Neutrophil (primary cell): ENCODE data around the gene FAM83D.

Experiments
- H3K27ac ChIP-seq: fragments of 200-600 bp; sonication (generic); 2 replicates; pipeline ENCODE4 v1.5.1; 2016; ENCODE audit warnings: mild to moderate bottlenecking, moderate library complexity
- H3K27me3 ChIP-seq: fragments of 200-600 bp; sonication (generic); 2 replicates; pipeline ENCODE4 v1.6.0; 2016; ENCODE audit warnings: mild to moderate bottlenecking
- H3K36me3 ChIP-seq: fragments of 200-600 bp; sonication (generic); 2 replicates; pipeline ENCODE4 v1.5.1; 2017
- H3K4me1 ChIP-seq, 2 experiments: fragments of 200-600 bp in 1 of 2; sonication (generic) in 1 of 2; 1 replicate in 1 of 2; 2 replicates in 1 of 2; pipeline versions ENCODE4 v1.5.1 to v1.6.1; 2013 to 2016; ENCODE audit warnings: low read depth in 1 of 2, low read length in 1 of 2, mild to moderate bottlenecking in 1 of 2, moderate library complexity in 1 of 2; ENCODE audit not compliant: control insufficient read depth in 1 of 2, insufficient read depth in 1 of 2
- H3K4me3 ChIP-seq, 2 experiments: fragments of 200-600 bp in 1 of 2; sonication (generic) in 1 of 2; 1 replicate in 1 of 2; 2 replicates in 1 of 2; pipeline ENCODE4 v1.5.1; 2013 to 2016; ENCODE audit warnings: low read depth in 1 of 2, low read length in 1 of 2, mild to moderate bottlenecking in 1 of 2, moderate library complexity in 1 of 2
- H3K9me3 ChIP-seq: fragments of 200-600 bp; sonication (generic); 2 replicates; pipeline ENCODE4 v1.5.1; 2016
- TF ChIP-seq, protein P1 (sequence below): fragments of 200-600 bp; sonication (generic); IDR thresholded peaks from 2 replicates; pipeline ENCODE4 v1.5.1; 2016; ENCODE audit warnings: antibody characterized with exemption

FAM83D gene

DNA sequence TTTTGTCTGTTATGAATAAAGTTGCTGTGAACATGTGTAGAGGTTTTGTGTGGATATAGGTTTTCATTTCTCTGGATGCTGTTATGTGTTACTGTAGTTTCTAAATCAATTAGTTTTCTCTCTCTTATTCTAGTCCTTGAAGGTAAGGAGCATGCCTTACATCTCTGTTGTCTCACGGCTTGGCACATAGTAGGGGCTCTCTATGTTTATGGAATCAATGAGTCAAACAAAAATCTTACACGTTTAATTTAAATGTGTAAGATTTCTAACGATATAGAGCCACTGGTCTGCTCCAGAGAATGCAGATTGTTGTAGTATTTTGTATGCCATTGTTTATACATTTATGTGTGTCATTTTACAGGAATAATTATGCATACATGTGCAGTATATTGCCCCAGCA is 20.6 kb downstream of the FAM83D start:
- H3K4me3 ChIP-seq: no peak overlapping the region
- no peaks in the 10 kb centered on the region for H3K4me1 ChIP-seq
- H3K27ac ChIP-seq: no peak overlapping the region
- H3K9me3 ChIP-seq: no peaks in the 10 kb centered on the region
- TF ChIP-seq, protein P1, sequence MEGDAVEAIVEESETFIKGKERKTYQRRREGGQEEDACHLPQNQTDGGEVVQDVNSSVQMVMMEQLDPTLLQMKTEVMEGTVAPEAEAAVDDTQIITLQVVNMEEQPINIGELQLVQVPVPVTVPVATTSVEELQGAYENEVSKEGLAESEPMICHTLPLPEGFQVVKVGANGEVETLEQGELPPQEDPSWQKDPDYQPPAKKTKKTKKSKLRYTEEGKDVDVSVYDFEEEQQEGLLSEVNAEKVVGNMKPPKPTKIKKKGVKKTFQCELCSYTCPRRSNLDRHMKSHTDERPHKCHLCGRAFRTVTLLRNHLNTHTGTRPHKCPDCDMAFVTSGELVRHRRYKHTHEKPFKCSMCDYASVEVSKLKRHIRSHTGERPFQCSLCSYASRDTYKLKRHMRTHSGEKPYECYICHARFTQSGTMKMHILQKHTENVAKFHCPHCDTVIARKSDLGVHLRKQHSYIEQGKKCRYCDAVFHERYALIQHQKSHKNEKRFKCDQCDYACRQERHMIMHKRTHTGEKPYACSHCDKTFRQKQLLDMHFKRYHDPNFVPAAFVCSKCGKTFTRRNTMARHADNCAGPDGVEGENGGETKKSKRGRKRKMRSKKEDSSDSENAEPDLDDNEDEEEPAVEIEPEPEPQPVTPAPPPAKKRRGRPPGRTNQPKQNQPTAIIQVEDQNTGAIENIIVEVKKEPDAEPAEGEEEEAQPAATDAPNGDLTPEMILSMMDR: no peak
- H3K36me3 ChIP-seq: peaks cover 61% of the 10 kb centered on the region
- H3K27me3 ChIP-seq: no peaks in the 10 kb centered on the region

DNA sequence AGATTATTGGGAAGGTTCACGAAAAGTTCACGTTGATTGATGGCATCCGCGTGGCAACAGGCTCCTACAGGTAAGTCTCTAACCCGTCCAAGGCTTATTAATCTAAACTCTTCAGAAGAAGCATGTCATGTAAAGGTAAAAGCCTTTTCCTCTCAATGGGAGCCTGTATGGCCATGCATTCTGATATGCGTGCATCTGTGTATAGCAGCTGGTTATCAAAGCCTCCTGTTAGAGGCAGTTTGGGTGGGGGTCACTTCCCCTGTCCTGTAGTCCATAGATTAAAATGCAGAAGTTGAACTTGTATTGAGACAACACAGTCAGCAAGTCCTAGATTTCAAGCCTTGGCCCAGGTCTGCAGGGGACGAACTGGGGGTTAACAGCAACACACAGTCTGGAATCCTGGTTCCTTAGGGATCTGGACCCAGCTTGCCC is 21.7 kb downstream of the FAM83D start:
- no peak overlapping the region for H3K27ac ChIP-seq

DNA sequence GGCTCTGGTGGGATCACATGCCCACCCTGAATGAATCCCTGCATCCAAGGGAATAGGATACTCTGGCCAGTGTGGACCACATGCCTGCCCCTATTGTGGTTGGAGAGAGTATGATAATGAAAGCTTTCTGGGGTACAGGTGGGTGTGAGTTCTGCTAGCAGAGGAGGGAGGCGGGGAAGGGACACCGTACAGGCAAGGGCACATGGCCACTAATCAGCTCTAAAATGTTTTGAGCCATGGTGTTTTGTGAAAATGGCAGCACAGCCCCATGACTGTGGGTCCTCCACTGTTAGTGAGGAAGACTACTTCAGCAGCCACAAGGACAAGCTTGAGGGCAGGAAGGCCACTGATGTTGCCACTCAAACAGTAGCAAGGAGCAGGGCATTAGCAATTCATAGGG is 24.0 kb downstream of the FAM83D start:
- H3K9me3 ChIP-seq: no peaks in the 10 kb centered on the region
- H3K36me3 ChIP-seq: peaks cover 47% of the 10 kb centered on the region
- H3K4me3 ChIP-seq: no peak overlapping the region
- no peak overlapping the region for H3K27ac ChIP-seq
- TF ChIP-seq, protein P1: no peak
- peaks cover 0 to 8% of the 10 kb centered on the region in 2 experiments for H3K4me1 ChIP-seq
- H3K27me3 ChIP-seq: no peaks in the 10 kb centered on the region

More for the DNA sequence above, 21.7 kb downstream of the FAM83D start:
- TF ChIP-seq, protein P1: no peak
- Histone ChIP-seq H3K9me3 (no peaks in the 10 kb centered on the region), H3K36me3 (peaks cover 63% of the 10 kb centered on the region), H3K27me3 (no peaks in the 10 kb centered on the region), H3K4me3 (no peak overlapping the region), H3K4me1 (no peaks in the 10 kb centered on the region)

DNA sequence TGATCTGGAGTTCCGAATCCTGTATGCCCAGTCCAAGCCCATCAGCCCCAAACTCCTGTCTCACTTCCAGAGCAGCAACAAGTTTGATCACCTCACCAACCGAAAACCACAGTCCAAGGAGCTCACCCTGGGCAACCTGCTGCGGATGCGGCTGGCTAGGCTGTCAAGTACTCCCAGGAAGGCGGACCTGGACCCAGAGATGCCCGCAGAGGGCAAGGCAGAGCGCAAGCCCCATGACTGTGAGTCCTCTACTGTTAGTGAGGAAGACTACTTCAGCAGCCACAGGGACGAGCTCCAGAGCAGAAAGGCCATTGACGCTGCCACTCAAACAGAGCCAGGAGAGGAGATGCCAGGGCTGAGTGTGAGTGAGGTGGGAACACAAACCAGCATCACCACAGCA is 25.4 kb downstream of the FAM83D start:
- TF ChIP-seq, protein P1: no peak
- H3K36me3 ChIP-seq: peaks cover 47% of the 10 kb centered on the region
- H3K27ac ChIP-seq: no peak overlapping the region
- H3K27me3 ChIP-seq: no peaks in the 10 kb centered on the region
- no peak overlapping the region for H3K4me3 ChIP-seq
- H3K9me3 ChIP-seq: no peaks in the 10 kb centered on the region
- peaks cover 0 to 8% of the 10 kb centered on the region in 2 experiments for H3K4me1 ChIP-seq

DNA sequence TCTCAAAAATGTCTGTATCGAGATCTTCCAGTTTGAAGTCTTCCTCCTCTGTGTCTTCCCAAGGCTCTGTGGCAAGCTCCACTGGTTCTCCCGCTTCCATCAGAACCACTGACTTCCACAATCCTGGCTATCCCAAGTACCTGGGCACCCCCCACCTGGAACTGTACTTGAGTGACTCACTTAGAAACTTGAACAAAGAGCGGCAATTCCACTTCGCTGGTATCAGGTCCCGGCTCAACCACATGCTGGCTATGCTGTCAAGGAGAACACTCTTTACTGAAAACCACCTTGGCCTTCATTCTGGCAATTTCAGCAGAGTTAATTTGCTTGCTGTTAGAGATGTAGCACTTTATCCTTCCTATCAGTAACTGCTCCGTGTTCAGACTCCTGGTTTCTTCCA is 25.9 kb downstream of the FAM83D start:
- peaks cover 44% of the 10 kb centered on the region for H3K36me3 ChIP-seq
- no peak overlapping the region for H3K27ac ChIP-seq
- no peak overlapping the region for H3K4me3 ChIP-seq
- H3K27me3 ChIP-seq: no peaks in the 10 kb centered on the region
- TF ChIP-seq, protein P1: no peak
- no peaks in the 10 kb centered on the region for H3K9me3 ChIP-seq
- peaks cover 0 to 8% of the 10 kb centered on the region in 2 experiments for H3K4me1 ChIP-seq
